ENCODE measurements around the gene ZMYND15. TPM values are rescaled to one million over a fixed set of nuclear protein-coding genes. Genes with fewer than 3 reads are reported as not detected.
"Not testable (repeated sequence)": the region's sequence is repeated elsewhere in the genome, so short reads cannot be mapped to it uniquely, and the experiment has no call there.

Gene ZMYND15
- total RNA-seq, 4 donors from 2014 or later: 0.46 to 4.1 (median 1.9) TPM; not detected in 1

GRCh38 chr17:4701116-4701515 lies 38.5 kb upstream of the ZMYND15 start:
- ATAC-seq (ENCODE audit: low FRiP score) (no peak), DNase-seq (ENCODE audit: low spot score) (no peak)
- TF ChIP-seq CTCF (IDR thresholded peaks at IDR 0.05): no peak

GRCh38 chr17:4703330-4703691 lies 36.3 kb upstream of the ZMYND15 start:
- ATAC-seq (ENCODE audit: low FRiP score) (no peak), DNase-seq (ENCODE audit: low spot score) (no peak)

DNA sequence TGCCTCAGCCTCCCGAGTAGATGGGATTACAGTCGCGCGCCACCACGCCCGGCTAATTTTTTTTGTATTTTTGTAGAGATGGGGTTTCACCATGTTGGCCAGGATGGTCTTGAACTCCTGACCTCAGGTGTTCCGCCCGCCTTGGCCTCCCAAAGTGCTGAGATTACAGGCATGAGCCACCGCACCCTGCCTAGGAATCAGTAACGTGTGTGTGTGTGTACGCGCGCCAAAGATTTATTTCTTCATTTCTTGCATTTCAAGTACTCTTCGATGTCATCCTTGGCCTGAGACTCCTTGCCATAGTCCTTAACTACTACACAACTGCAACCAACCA lies 35.1 kb upstream of the ZMYND15 start:
- DNase-seq (ENCODE audit: low spot score); ATAC-seq (ENCODE audit: low FRiP score): not testable (repeated sequence)

More at GRCh38 chr17:4703330-4703691, 36.3 kb upstream of the ZMYND15 start:
- no peak for TF ChIP-seq CTCF (IDR thresholded peaks at IDR 0.05)

GRCh38 chr17:4704991-4705390 lies 34.6 kb upstream of the ZMYND15 start:
- DNase-seq (ENCODE audit: low spot score): no peak
- ATAC-seq (ENCODE audit: low FRiP score): no peak

DNA sequence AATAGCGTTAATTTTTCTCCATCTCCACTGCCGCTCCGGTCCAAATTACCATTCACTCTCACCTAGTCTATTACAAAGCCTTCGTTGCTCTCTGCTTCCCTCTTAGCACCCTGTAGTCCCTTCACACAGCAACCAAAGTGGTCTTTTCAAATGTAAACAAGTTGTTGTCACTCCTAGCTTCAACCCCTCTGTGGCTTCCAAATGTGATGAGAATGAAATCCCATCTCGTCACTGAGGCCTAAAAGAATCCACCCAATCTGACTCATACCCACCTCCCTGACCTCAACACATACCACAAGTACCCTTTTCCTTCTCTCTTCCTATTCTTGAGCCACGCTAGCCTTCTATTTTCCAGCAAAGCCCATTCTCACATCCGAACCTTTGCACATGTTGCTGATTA lies 33.5 kb upstream of the ZMYND15 start:
- DNase-seq (ENCODE audit: low spot score) (no peak), ATAC-seq (ENCODE audit: low FRiP score) (no peak)
- no peak for TF ChIP-seq CTCF (IDR thresholded peaks at IDR 0.05)

More at GRCh38 chr17:4704991-4705390, 34.6 kb upstream of the ZMYND15 start:
- no peak for TF ChIP-seq CTCF (IDR thresholded peaks at IDR 0.05)

DNA sequence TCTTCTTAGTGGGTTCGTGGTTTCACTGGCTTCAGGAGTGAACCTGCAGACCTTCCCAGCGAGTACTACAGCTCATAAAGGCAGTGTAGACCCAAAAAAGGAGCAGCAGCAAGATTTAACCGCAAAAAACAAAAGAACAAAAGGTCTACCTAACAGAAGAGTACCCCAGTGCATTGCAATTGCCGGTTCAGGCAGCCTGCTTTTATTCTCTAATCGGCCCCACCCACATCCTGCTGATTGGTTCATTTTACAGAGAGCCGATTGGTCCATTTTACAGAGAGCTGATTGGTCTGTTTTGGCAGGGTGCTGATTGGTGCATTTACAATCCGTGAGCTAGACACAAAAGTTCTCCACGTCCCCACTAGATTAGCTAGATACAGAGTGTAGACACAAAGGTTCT lies 31.2 kb upstream of the ZMYND15 start:
- ATAC-seq (ENCODE audit: low FRiP score): no peak
- TF ChIP-seq CTCF (IDR thresholded peaks at IDR 0.05): no peak
- no peak for DNase-seq (ENCODE audit: low spot score)

DNA sequence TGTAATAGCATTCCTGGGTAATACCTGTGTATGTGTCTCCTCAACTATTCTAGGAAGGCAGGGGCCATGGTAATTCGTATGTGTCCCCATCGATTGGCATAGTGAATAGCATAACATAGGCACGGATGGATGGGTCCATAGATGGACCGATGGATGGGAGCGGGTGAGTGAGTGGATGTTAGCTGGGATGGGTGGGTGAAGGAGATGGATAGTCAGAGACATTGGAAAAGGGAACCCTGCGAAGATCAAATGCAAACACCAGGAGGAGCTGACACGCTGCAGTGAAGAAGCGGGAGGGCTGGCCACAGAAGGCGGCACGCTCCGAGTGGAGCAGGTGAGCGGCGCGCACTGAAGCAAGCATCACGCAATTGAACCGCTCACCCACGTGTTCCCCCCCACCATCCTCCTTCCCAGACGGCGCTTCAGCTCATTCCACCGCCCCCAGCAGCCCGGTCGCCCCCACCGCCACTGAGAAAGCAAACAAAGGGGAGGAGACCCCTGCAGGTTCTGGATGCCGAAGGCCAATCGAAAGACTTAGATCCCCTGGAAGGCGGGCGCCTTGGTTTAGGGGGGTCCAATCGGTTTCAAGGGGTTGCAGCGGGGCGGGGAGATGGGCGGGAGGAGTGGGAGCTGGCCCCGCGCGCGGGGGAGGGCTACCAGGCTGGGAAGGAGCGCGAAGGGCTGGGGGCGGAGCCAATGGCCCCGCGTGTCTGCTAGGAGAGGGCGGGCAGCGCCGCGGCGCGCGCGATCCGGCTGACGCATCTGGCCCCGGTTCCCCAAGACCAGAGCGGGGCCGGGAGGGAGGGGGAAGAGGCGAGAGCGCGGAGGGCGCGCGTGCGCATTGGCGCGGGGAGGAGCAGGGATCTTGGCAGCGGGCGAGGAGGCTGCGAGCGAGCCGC lies 29.6 kb upstream of the ZMYND15 start, which contains the start of gene ARRB2:
TSS of gene ARRB2 (plus strand) at position 839 of the 899 bp plus-strand sequence. CDS start 90 bp downstream, outside the sequence.
- ATAC-seq (ENCODE audit: low FRiP score) (peak; percentile 92), DNase-seq (ENCODE audit: low spot score) (peak; percentile 92)
- peak in 1 of 3 donors; percentile 24 for TF ChIP-seq CTCF (IDR thresholded peaks at IDR 0.05)

Data from omental fat pad (tissue), 4 donors.